GM19099 (cell line): Measurements from ENCODE around the gene CHST7.
A peak's percentile ranks its signal among the peaks of the same experiment; 100 is the strongest.

Experiments
- POLR2A ChIP-seq: IDR thresholded peaks from 3 replicates; pipeline ENCODE4 v1.6.1; 2011; ENCODE audit warnings: low read depth; ENCODE audit not compliant: insufficient read length; ENCODE audit errors: extremely low read depth

Gene CHST7

GRCh38 chrX:46573331-46573891, at the start of gene CHST7:
Gene CHST7 (plus strand): TSS chrX:46573765. CDS start chrX:46573932, 167 bp downstream.
- TF ChIP-seq POLR2A, result peak; percentile 46

GRCh38 chrX:46531442-46531841, 42.1 kb upstream of the CHST7 start:
- TF ChIP-seq POLR2A, result no peak

GRCh38 chrX:46543441-46543840, 30.1 kb upstream of the CHST7 start:
- no peak for TF ChIP-seq POLR2A

GRCh38 chrX:46545111-46546005, 28.2 kb upstream of the CHST7 start, which contains the start of gene ZNF674:
Gene ZNF674 (minus strand): TSS chrX:46545421. CDS start chrX:46542087, 3,334 bp downstream.
- TF ChIP-seq POLR2A, result peak; percentile 76

- no peak for TF ChIP-seq POLR2A
Measured at GRCh38 chrX:46547857-46548256, 25.7 kb upstream of the CHST7 start.

- no peak for TF ChIP-seq POLR2A
Measured at GRCh38 chrX:46549914-46550313, 23.7 kb upstream of the CHST7 start.

- no peak for TF ChIP-seq POLR2A
Measured at GRCh38 chrX:46551494-46552128, 22.0 kb upstream of the CHST7 start.

GRCh38 chrX:46553935-46554334, 19.6 kb upstream of the CHST7 start:
- no peak for TF ChIP-seq POLR2A

GRCh38 chrX:46554942-46555341, 18.6 kb upstream of the CHST7 start:
- no peak for TF ChIP-seq POLR2A

- TF ChIP-seq POLR2A, result no peak
Measured at GRCh38 chrX:46559062-46559461, 14.5 kb upstream of the CHST7 start.

GRCh38 chrX:46561824-46562657, 11.5 kb upstream of the CHST7 start:
- no peak for TF ChIP-seq POLR2A

GRCh38 chrX:46567388-46567787, 6.2 kb upstream of the CHST7 start:
- no peak for TF ChIP-seq POLR2A

GRCh38 chrX:46569621-46570020, 3.9 kb upstream of the CHST7 start:
- no peak for TF ChIP-seq POLR2A

- TF ChIP-seq POLR2A, result no peak
Measured at GRCh38 chrX:46571423-46572339, 1.9 kb upstream of the CHST7 start.

- TF ChIP-seq POLR2A, result peak; percentile 19
Measured at GRCh38 chrX:46572340-46572936, 1.1 kb upstream of the CHST7 start.
